Fibroblast of villous mesenchyme (primary cell): ENCODE data around the gene ZNF613. TPM values are rescaled to one million over a fixed set of nuclear protein-coding genes. Genes with fewer than 3 reads are reported as not detected.
A peak's percentile ranks its signal among the peaks of the same experiment; 100 is the strongest.

Source experiments
- DNase-seq: peaks from one replicate; pipeline ENCODE4 v3.0.0-alpha.2; 2010; ENCODE audit warnings: low read depth
- H3K4me3 ChIP-seq: 2 replicates; pipeline ENCODE4 v1.5.1; 2011; ENCODE audit warnings: low read depth, mild to moderate bottlenecking, low read length
- total RNA-seq: library from RNA; depleted of rRNA; stranded (reverse); fragments of >200 nt; gene quantifications from 2 replicates; pipeline ENCODE4 v1.2.3, GENCODE V29; 2012
- TF ChIP-seq, protein P1 (sequence below): IDR thresholded peaks from 2 replicates; pipeline ENCODE4 v1.5.1; 2012; ENCODE audit warnings: low read depth, mild to moderate bottlenecking, low read length; ENCODE audit not compliant: insufficient read depth

ZNF613 gene
- total RNA-seq, 1 donor = 10.8 TPM

DNA sequence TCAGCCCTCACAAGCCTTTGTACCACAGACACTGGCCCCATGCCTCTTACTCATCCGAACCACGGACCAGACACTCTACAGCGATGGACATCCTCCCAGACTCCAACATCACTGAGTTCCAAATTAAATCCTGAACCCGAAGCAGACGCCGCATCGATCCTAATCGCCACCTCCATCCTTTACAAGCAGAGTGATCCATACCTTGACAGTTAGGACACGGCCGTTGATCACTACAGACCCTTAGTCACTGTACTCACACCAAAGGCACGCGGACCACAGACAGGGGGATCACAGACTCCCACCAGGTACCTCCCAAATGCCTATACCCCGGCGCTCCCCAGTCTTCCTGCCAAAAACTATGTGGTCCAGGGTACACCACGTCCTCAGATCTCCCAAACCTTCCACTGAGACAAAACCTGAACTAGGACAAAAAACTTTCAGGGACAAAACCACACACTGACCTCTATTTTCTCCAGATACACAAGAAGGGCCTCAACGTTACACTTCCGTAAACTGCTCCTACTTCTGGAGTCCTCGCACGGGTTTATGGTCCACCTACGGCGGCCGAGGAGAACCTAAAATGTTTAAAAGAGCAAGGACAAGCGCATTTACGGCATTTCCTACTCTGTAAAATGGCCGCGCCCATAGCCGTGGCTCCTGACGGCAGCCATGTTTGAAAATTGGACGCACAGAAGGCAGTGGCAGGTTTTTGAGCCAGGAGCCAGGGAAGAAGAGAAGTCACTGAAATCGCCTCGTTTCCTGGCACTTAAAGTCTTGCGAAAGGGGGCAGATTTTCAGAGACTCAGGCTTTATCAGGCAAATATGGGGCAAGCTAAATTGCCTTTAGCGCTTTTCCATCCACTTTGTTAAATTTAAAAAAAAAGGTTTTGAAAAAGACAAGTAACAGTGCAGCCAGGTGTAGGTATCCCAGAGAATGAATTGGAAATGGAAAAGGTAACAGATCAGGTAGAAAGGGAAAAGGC lies 59.3 kb downstream of the ZNF613 start, which contains the start of gene ZNF350:
TSS of gene ZNF350 (minus strand) at position 532 of the 983 bp plus-strand sequence. CDS start 12,480 bp downstream, outside the sequence.
- TF ChIP-seq, protein P1, sequence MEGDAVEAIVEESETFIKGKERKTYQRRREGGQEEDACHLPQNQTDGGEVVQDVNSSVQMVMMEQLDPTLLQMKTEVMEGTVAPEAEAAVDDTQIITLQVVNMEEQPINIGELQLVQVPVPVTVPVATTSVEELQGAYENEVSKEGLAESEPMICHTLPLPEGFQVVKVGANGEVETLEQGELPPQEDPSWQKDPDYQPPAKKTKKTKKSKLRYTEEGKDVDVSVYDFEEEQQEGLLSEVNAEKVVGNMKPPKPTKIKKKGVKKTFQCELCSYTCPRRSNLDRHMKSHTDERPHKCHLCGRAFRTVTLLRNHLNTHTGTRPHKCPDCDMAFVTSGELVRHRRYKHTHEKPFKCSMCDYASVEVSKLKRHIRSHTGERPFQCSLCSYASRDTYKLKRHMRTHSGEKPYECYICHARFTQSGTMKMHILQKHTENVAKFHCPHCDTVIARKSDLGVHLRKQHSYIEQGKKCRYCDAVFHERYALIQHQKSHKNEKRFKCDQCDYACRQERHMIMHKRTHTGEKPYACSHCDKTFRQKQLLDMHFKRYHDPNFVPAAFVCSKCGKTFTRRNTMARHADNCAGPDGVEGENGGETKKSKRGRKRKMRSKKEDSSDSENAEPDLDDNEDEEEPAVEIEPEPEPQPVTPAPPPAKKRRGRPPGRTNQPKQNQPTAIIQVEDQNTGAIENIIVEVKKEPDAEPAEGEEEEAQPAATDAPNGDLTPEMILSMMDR = no peak
- peak within 1 kb of the TSS; percentile 98 for H3K4me3 ChIP-seq
- DNase-seq = peak; percentile 99

DNA sequence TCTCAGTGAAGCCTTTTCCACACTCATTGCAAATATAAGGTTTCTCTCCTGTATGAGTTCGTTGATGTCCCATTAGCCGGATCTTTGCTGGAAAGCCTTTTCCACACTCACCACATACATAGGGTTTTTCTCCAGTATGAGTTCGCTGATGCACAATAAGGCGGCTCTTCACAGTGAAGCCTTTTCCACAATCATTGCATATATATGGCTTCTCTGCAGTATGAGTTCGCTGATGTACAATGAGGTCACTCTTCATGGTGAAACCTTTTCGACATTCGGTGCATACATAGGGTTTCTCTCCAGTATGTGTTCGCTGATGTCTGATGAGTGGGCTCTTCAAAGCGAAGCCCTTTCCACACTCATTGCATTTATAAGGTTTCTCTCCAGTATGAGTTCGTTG lies 66.2 kb downstream of the ZNF613 start:
- TF ChIP-seq, protein P1 = no peak
- no peak for DNase-seq
- H3K4me3 ChIP-seq = no peak overlapping the region

DNA sequence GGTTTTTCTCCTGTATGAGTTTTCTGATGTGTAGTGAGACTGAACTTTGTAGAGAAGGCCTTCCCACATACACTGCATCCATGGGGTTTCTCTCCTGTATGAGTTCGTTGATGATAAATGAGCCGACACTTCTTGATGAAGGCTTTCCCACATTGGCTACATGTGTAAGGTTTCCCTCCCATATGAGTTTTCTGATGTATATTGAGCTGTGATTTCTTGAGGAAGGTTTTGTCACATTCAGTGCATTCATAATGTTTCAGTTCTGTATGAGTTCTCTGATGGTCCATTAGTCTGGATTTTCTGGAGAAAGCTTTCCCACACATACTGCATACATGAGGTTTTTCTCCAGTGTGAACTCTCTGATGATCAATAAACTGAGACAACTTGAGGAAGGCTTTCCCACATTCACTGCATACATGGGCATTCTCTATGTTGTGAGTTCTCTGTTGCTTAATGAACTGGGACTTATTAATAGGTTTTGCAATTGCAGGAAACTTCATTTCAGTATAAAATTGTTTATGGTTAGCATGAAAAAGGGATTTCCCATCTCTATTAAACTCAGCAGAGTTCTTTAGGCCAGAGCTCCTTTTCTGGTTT lies 66.9 kb downstream of the ZNF613 start:
- TF ChIP-seq, protein P1 = no peak
- DNase-seq = no peak
- H3K4me3 ChIP-seq = no peak overlapping the region

Other genes starting within 250 kb of the ZNF613 start
- gene SPACA6, start 234.1 kb upstream of the ZNF613 start, total RNA-seq = 10.8 and 14.2 TPM in 2 replicates
- gene HAS1, start 203.5 kb upstream of the ZNF613 start, total RNA-seq = not detected in 2 replicates
- gene FPR1, start 175.6 kb upstream of the ZNF613 start, total RNA-seq = not detected in 2 replicates
- gene FPR2, start 166.3 kb upstream of the ZNF613 start, total RNA-seq = not detected in 2 replicates
- not detected in 2 replicates for gene FPR3, start 132.3 kb upstream of the ZNF613 start, total RNA-seq
- 3.5 and 4.2 TPM in 2 replicates for gene ZNF577, start 39.5 kb upstream of the ZNF613 start, total RNA-seq
- 6.4 and 12.1 TPM in 2 replicates for gene ZNF649, start 22.5 kb upstream of the ZNF613 start, total RNA-seq
- 6.8 and 7.8 TPM in 2 replicates for gene ZNF350, start 59.4 kb downstream of the ZNF613 start, total RNA-seq
- gene ZNF615, start 80.7 kb downstream of the ZNF613 start, total RNA-seq = 9.0 and 9.9 TPM in 2 replicates
- gene ZNF614, start 100.9 kb downstream of the ZNF613 start, total RNA-seq = 7.7 and 12.1 TPM in 2 replicates
- 7.4 and 10.8 TPM in 2 replicates for gene ZNF432, start 121.4 kb downstream of the ZNF613 start, total RNA-seq
- gene ZNF841, start 168.3 kb downstream of the ZNF613 start, total RNA-seq = 22.9 and 41.9 TPM in 2 replicates
- gene ZNF616, start 212.5 kb downstream of the ZNF613 start, total RNA-seq = 7.4 and 12.5 TPM in 2 replicates
- 7.1 and 11.7 TPM in 2 replicates for gene ZNF836, start 244.1 kb downstream of the ZNF613 start, total RNA-seq